ENCODE data around the gene CHST15.

- TF ChIP-seq, protein P1, sequence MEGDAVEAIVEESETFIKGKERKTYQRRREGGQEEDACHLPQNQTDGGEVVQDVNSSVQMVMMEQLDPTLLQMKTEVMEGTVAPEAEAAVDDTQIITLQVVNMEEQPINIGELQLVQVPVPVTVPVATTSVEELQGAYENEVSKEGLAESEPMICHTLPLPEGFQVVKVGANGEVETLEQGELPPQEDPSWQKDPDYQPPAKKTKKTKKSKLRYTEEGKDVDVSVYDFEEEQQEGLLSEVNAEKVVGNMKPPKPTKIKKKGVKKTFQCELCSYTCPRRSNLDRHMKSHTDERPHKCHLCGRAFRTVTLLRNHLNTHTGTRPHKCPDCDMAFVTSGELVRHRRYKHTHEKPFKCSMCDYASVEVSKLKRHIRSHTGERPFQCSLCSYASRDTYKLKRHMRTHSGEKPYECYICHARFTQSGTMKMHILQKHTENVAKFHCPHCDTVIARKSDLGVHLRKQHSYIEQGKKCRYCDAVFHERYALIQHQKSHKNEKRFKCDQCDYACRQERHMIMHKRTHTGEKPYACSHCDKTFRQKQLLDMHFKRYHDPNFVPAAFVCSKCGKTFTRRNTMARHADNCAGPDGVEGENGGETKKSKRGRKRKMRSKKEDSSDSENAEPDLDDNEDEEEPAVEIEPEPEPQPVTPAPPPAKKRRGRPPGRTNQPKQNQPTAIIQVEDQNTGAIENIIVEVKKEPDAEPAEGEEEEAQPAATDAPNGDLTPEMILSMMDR (conservative IDR thresholded peaks at IDR 0.05; ENCODE audit: low read depth, low read length): no peak
- TF ChIP-seq EZH2phosphoT487 (IDR thresholded peaks at IDR 0.05; ENCODE audit: borderline replicate concordance, low read length) (no peak), EZH2 (IDR thresholded peaks at IDR 0.05; ENCODE audit: low read length, unreplicated experiment) (no peak)
Measured at GRCh38 chr10:124009231-124010015, 84.0 kb downstream of the CHST15 start.

Measured in PC-3 (cell line).